T-helper 1 cell (primary cell): ENCODE data around the gene PTPRT.
"Not testable (repeated sequence)": the region's sequence is repeated elsewhere in the genome, so short reads cannot be mapped to it uniquely, and the experiment has no call there.

Experiments
- DNase-seq, 5 donors: peaks; one replicate each; pipeline ENCODE4 v3.0.0-alpha.2; 2012 to 2020

PTPRT gene

GRCh38 chr20:42900764-42901163 lies 288.9 kb downstream of the PTPRT start:
- DNase-seq = not testable (repeated sequence)

DNA sequence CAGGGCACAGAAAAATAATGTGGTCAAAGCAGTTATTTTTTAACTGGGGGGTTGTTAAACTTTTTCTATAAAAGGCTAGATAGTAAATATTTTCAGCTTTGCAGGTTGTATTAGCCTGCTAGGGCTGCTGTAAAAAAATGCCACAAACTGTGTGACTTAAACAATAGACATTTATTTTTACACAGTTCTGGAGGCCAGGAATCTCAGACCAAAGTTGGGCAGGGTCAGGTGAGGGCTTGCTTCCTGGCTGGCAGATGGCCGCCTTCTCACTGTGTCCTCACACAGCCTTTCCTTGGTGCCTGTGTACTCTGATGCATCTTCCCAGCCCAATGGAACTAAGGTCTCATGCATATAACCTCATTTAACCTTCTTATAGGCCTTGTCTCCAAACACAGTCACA lies 294.7 kb downstream of the PTPRT start:
- DNase-seq = no peak

DNA sequence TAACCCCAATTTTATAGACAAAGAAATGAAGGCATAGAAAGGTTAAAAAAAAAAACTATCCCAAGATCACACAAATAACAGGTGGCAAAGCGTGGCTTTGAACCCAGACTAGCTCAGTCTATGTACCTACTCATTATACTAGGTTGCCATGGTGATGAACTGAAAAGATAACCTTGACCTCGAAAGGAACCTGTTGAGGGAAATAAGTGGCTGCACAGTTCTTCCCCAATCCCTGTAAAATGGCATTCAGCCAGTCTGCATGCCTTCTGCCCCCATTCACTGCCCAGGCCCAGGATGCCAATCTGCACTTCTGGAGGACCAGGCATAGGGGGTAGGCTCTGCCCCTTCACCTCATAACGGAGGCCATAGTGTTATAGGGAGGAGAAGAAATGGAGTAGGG lies 295.2 kb downstream of the PTPRT start:
- no peak for DNase-seq

DNA sequence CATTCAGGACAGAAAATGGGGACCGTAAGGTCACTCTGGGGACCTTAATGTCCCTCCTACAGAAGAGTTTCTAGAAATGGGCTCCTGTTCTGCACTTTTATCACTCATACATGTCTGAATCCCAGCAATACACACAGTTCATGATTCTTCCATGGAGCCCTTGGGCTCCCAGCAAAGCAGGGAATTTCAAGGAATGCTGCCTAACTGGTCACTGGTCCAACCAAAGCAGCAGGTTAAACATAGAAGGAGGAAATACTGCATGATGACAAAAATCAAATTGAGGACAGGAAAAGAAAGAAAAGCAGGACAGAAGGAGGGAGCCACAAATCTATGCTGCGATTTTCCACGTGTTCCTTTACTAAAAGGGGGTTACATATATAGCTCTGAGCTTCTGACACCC lies 300.2 kb downstream of the PTPRT start:
- DNase-seq = no peak

DNA sequence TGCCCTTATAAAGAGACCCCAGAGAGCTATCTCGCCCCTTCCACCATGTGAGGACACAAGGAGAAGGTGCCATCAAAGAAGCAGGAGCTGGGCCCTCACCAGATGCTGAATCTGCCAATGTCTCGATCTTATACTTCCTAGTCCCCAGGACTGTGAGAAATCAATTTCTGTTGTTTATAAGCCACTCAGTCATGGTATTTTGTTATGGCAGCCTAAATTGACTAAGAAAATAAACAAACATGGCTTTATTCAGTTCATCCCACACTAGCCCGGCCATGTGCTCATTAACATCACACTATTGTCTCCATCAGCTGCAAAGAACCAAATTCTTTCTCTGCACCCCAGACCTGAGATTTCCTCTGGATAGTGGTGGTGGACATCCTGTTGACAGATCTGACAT lies 302.4 kb downstream of the PTPRT start:
- no peak for DNase-seq

DNA sequence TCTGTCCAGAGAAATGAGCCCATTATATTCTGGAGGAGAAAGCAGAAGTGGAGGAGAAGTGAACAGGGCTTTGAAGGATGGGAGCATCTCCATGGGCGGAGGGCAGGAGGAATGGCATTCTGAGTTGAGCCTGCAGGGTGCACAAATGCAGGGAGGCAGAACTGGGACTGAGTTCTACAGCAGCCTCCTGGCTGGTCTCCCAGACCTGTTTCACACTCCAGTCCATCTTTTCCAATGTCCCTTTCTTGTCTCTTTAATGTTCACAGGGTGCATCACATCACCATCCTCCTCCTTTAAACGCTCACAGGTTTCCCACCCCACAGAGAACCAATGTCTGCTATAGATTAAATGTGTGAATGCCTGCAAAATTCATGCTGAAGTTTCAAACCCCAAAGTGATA lies 302.9 kb downstream of the PTPRT start:
- DNase-seq = no peak

- DNase-seq = no peak
Observed at GRCh38 chr20:42886046-42886445, 303.7 kb downstream of the PTPRT start.

- no peak for DNase-seq
Observed at GRCh38 chr20:42875581-42875980, 314.1 kb downstream of the PTPRT start.

- DNase-seq = no peak
Observed at GRCh38 chr20:42873259-42873658, 316.4 kb downstream of the PTPRT start.

DNA sequence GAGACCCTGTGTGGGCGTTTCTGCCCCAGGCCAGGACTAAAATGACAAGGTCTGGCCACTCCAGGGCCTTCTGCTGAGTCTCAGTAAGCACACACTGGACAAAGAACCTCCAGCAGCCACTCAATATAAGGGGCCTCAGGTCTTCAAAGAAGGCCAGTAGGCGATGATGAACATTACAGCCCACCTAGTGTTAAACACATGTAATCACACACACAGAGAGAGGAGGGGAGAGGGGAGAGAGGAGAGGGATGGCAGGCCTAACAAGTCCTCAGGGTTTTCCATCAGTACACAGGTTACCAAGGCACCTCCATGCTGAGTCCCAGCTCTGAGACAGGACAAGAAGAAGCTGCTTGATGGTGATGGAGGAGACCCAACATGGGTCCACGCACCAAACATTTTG lies 325.6 kb downstream of the PTPRT start:
- no peak for DNase-seq

DNA sequence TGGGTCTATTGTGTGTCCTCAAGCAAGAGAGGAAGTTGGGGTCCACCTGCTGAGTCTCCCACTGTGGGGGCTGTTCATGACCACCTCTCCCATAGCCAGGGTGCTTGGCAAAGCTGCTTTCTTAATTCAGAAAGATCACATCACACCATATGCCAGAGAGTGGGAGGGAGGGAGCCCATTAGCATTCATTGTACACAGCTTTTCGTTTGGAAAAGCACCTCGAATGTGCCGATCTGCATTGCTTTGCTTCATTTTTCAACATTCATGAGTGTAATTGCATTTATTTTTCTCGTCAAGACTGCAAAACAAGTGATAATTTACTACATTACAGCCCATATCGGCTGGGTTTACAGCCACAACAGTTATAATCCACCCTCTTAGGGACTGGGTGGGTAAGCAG lies 327.3 kb downstream of the PTPRT start:
- DNase-seq = no peak

GRCh38 chr20:42857446-42857845 lies 332.3 kb downstream of the PTPRT start:
- DNase-seq = no peak

DNA sequence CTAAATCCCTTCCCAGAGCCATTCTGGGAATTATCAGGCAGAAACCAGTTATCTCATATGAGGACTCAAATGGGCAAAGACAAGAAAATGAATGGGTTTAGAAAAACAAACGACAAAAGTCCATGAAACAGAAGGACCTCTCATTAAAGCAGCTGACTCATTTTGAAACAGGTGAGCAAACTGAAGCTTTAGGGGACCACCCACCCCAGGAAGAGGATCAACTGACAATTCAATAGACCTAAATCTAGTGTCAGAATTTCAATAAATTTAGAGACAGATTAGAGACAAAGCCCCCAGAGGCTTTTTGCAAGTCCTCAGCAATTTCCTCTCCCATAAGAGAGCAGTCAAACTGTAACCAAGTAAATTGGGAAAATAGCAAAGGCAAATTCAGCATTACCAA lies 333.8 kb downstream of the PTPRT start:
- no peak for DNase-seq

DNA sequence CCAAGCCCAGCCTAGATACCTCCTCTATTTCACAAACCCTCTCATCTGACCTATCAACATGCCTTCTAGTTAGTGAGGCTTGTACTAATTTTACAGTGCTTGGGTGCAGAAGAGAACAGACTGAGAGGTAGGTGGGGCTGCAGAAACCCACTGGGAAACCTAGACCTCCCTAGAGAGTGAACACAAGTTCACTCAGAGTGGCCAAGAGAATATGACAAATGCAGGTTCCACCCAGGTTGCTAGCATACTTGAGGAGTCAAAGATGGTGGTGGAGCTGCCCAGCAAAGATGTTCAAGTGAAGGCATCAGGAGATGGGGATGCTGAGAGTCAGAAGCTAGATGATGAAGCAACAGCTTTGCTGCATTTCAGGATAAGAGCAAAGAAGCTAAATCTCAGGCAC lies 337.0 kb downstream of the PTPRT start:
- no peak for DNase-seq

GRCh38 chr20:42846784-42847490 lies 342.8 kb downstream of the PTPRT start:
- DNase-seq = no peak

DNA sequence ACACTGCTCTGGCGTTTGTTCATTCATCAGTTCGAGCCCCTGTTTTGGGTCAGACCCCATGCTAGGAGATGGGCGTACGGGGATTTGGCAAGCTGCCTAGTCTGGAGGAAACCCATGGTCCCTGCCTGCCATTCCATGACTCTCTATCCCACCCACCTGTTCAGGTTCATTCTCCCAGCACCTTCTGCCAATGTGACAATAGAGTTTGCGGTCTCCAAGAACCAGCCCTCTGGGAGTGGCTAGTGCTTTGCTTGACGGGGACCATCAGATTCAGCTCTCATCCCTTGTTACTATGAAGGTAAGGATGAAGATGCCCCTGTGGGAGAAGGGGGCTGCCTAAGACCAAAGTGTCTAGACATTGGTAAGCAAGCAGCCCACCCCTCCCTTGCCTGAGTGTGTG lies 345.0 kb downstream of the PTPRT start:
- DNase-seq = no peak

- DNase-seq = no peak
Observed at GRCh38 chr20:42837456-42837855, 352.2 kb downstream of the PTPRT start.

- no peak for DNase-seq
Observed at GRCh38 chr20:42836339-42836738, 353.4 kb downstream of the PTPRT start.

- no peak for DNase-seq
Observed at GRCh38 chr20:42807876-42808275, 381.8 kb downstream of the PTPRT start.

- DNase-seq = no peak
Observed at GRCh38 chr20:42795111-42795695, 394.5 kb downstream of the PTPRT start.

- DNase-seq = no peak
Observed at GRCh38 chr20:42792052-42792451, 397.7 kb downstream of the PTPRT start.

- no peak for DNase-seq
Observed at GRCh38 chr20:42790111-42790510, 399.6 kb downstream of the PTPRT start.

DNA sequence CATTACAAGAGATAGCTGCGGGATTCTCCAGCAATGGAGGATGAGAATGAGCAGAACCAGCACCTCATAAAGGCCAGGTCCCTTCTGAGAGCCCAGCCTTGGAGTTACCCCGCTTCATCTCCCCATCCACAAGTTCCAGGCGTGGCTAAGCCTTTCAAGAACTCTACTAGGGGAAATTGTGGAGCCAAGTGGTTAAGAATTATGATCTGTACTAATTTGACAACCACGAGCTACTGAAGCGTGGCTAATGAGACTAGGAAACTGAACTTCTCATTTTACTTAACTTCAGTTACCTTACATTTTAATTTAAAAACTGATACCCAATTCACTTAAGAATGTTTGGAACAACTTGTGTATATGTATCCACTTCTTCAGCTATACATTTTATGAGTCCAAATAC lies 401.0 kb downstream of the PTPRT start:
- DNase-seq = no peak

DNA sequence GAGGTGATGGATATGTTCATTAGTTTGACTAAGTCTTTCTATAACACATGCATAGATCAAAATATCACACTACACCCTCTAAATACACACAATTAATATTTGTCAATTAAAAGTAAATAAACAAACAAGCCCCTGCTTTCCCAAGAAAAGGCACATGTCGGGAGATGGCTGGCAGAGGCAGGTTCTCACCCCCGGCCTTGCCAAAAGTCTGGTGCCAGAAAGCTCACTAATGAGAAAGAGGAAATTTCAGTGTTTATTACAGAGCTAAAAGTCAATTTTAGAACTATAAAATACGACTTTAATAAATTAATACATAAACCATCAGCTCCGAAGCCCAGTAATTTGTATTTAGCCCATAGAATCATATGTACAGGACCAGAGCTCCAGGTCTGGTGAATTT lies 404.7 kb downstream of the PTPRT start:
- no peak for DNase-seq

DNA sequence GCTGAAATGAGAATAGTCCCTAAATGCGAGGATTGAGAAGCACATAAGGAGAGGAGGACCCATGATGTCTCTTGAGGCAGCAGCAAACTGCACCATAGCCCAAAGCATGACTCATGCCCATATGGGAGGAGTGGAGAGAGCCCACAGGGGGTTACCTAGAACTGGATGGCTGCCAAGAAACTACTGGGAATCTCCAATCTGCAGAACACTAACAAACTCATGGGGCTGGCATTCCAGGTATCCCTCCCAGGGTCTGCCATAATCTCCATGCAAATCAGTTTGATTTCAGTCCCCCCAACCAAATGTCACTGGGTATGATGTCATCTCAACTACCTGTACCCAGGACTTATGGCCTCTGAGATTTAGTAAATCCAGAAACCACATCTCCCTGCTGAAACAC lies 410.5 kb downstream of the PTPRT start:
- DNase-seq = no peak
